Endothelial cell of umbilical vein (primary cell): ENCODE measurements around the gene SPRYD3. TPM values are rescaled to one million over a fixed set of nuclear protein-coding genes. Genes with fewer than 3 reads are reported as not detected.

Source experiments
- BruUV-seq: library from RNA; stranded (reverse); fragments of 400-500 nt; replicated peaks from 2 replicates; lab custom pipeline; 2021; lab: Mats Ljungman, UMichigan
- CTCF ChIA-PET: fragments of 300-600, 350-600 bp; sonication (Branson Sonifier 250); formaldehyde crosslinking; loops from one replicate; lab custom pipeline; 2021; ENCODE audit warnings: antibody characterized with exemption, inconsistent platforms; lab: Charles Lee
- POLR2A ChIA-PET: fragments of 300-600, 350-600 bp; sonication (Branson Sonifier 250); formaldehyde crosslinking; loops from one replicate; lab custom pipeline; 2021; ENCODE audit warnings: antibody characterized with exemption, inconsistent platforms; lab: Charles Lee
- DNase-seq: peaks from one replicate; pipeline ENCODE4 v3.0.0-alpha.2; 2011; ENCODE audit warnings: low read depth, low spot score
- FAIRE-seq: peaks from 2 replicates; lab custom pipeline; 2011; peaks lifted over from hg19 to GRCh38; lab: Jason Lieb, UNC
- H2AFZ ChIP-seq: 2 replicates; pipeline ENCODE4 v1.6.0; 2012; ENCODE audit warnings: low read depth, low read length, control low read depth, inconsistent platforms
- H3K27ac ChIP-seq: 2 replicates; pipeline ENCODE4 v1.5.1; 2011; ENCODE audit warnings: low read depth, mild to moderate bottlenecking, control low read depth, low read length, moderate library complexity; ENCODE audit not compliant: insufficient read depth
- H3K27me3 ChIP-seq, 2 experiments: 2 replicates each; pipeline versions ENCODE4 v1.6.0 to v1.6.1; 2011; ENCODE audit warnings: low read length in 2 of 2, mixed read lengths in 1 of 2; ENCODE audit not compliant: control insufficient read depth in 2 of 2, insufficient read depth in 2 of 2
- H3K36me3 ChIP-seq, 2 experiments: 2 replicates in 1 of 2; 3 replicates in 1 of 2; pipeline ENCODE4 v1.5.1; 2011; ENCODE audit warnings: low read length in 2 of 2, mild to moderate bottlenecking in 1 of 2, moderate library complexity in 1 of 2; ENCODE audit not compliant: control insufficient read depth in 2 of 2, insufficient read depth in 2 of 2; ENCODE audit errors: extremely low read depth in 1 of 2
- H3K4me1 ChIP-seq: 3 replicates; pipeline ENCODE4 v1.5.1; 2011; ENCODE audit warnings: mild to moderate bottlenecking, low read length; ENCODE audit not compliant: control insufficient read depth, insufficient read depth; ENCODE audit errors: extremely low read depth
- H3K4me2 ChIP-seq: 2 replicates; pipeline ENCODE4 v1.6.1; 2011; ENCODE audit warnings: low read length, control low read depth, mixed read lengths; ENCODE audit not compliant: insufficient read depth
- H3K4me3 ChIP-seq, 3 experiments: fragments of 200-600 bp in 1 of 3; sonication (generic), shearing (Covaris generic) in 1 of 3; replicated peaks in 1 of 3; 2 replicates each; pipeline ENCODE4 v1.5.1; 2011 to 2016; ENCODE audit warnings: control low read depth in 3 of 3, low read length in 3 of 3, mild to moderate bottlenecking in 2 of 3, inconsistent platforms in 1 of 3, low read depth in 1 of 3, moderate library complexity in 1 of 3; ENCODE audit not compliant: insufficient read depth in 1 of 3
- H3K79me2 ChIP-seq: 2 replicates; pipeline ENCODE4 v1.6.0; 2012; ENCODE audit warnings: low read length, inconsistent platforms; ENCODE audit not compliant: control insufficient read depth, insufficient read depth
- H3K9ac ChIP-seq: replicated peaks from 2 replicates; pipeline ENCODE3; 2011; ENCODE audit warnings: low read length, control low read depth; ENCODE audit not compliant: insufficient read depth; ENCODE audit errors: extremely low read depth
- H3K9me1 ChIP-seq: replicated peaks from 3 replicates; pipeline ENCODE4 v1.6.0; 2011; ENCODE audit warnings: mild to moderate bottlenecking, low read length; ENCODE audit not compliant: control insufficient read depth, insufficient read depth; ENCODE audit errors: extremely low read depth
- H3K9me3 ChIP-seq: replicated peaks from 2 replicates; pipeline ENCODE4 v1.5.1; 2012; ENCODE audit warnings: low read length, inconsistent platforms; ENCODE audit not compliant: control insufficient read depth, insufficient read depth
- H4K20me1 ChIP-seq: replicated peaks from 2 replicates; pipeline ENCODE3; 2011; ENCODE audit warnings: mild to moderate bottlenecking, low read length; ENCODE audit not compliant: control insufficient read depth, insufficient read depth; ENCODE audit errors: extremely low read depth
- EZH2 ChIP-seq: IDR thresholded peaks from 2 replicates; pipeline ENCODE4 v1.6.1; 2012; ENCODE audit warnings: borderline replicate concordance, low read depth, mild to moderate bottlenecking, moderate library complexity, low read length, inconsistent platforms; ENCODE audit not compliant: severe bottlenecking
- FOS ChIP-seq: IDR thresholded peaks from 2 replicates; pipeline ENCODE4 v1.6.1; 2011; ENCODE audit warnings: mild to moderate bottlenecking, low read length, moderate library complexity, borderline replicate concordance; ENCODE audit not compliant: insufficient read depth
- GATA2 ChIP-seq: IDR thresholded peaks from 2 replicates; pipeline ENCODE4 v1.7.0; 2011; ENCODE audit warnings: low read depth, mild to moderate bottlenecking, moderate library complexity, mixed read lengths, low read length; ENCODE audit not compliant: insufficient read length, insufficient read depth
- JUN ChIP-seq: IDR thresholded peaks from 2 replicates; pipeline ENCODE4 v1.6.1; 2011; ENCODE audit warnings: borderline replicate concordance, low read depth; ENCODE audit not compliant: insufficient read length, insufficient read depth
- MYC ChIP-seq: IDR thresholded peaks from one replicate; pipeline ENCODE4 v1.6.1; 2011; ENCODE audit warnings: mild to moderate bottlenecking, low read depth, low read length
- POLR2AphosphoS5 ChIP-seq: IDR thresholded peaks from 2 replicates; pipeline ENCODE4 v1.6.1; 2012; ENCODE audit warnings: low read depth, mild to moderate bottlenecking, control low read depth, low read length, moderate library complexity; ENCODE audit not compliant: insufficient read depth
- dilution Hi-C: fragments of 300-500 bp; cut with MboI; formaldehyde crosslinking; loops from one replicate; pipeline ENCODE4 v1.15.0; 2019; ENCODE audit warnings: low sequenced_read_pairs; ENCODE audit not compliant: extremely low pct_ligation_motif_present
- intact Hi-C: fragments of 100-400 bp; cut with micrococcal nuclease; formaldehyde crosslinking; loops from one replicate; pipeline ENCODE4 v1.10.0; 2022
- polyA plus RNA-seq, 4 experiments: library from polyadenylated mRNA; depleted of rRNA in 3 of 4; stranded (reverse) in 3 of 4; unstranded in 1 of 4; fragments of >200 nt; gene quantifications; 2 replicates each; pipeline versions ENCODE4 v1.2.1 to v1.2.3, GENCODE V29; 2011 to 2012; ENCODE audit warnings: missing spikeins in 1 of 4
- total RNA-seq: library from RNA; stranded (reverse); gene quantifications from 2 replicates; pipeline ENCODE4 v1.2.3, GENCODE V29; 2021

Gene SPRYD3
- total and polyA plus RNA-seq, 2 donors (not counting 3 experiments of a cell fraction or from before 2014, with no cell fraction given) = 38.6 to 39.2 TPM

DNA sequence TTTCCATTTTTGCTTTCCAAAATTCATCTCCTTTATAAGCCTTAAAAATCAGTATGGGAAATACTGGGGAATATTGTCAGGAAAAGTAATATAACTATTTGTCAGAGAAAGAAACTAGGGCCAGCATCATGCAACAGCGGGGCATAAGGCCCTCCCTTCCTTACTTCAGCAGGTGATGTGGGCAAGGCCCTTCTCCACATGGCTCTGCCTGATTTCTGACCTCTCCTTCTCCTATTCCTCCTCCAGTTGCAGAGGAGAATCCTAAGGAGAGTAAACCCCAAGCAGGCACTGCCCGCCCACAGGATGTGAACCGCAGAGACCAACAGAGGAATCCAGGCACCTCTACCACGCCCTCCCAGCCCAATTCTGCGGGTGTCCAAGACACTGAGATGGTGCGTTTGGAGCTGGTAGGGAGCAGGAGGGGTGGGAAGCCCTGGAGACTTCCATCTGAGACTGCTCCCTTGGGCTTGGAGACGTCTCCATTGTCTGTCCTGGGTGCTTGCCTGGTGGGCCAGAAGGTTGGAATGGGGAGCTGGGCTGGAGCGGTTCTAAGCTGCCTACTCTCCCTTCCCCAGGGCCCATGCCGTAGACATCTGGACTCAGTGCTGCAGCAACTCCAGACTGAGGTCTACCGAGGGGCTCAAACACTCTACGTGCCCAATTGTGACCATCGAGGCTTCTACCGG is 21.4 kb upstream of the SPRYD3 start:
- Histone ChIP-seq H3K27me3 (no peaks in the 10 kb centered on the region), H2AFZ (no peak overlapping the region), H3K79me2 (no peaks in the 10 kb centered on the region), H3K9ac (no peak overlapping the region), H3K4me2 (no peak overlapping the region), H3K27ac (no peak overlapping the region), H3K9me3 (no peaks in the 10 kb centered on the region), H4K20me1 (no peaks in the 10 kb centered on the region), H3K4me1 (peaks cover 27% of the 10 kb centered on the region), H3K9me1 (no peaks in the 10 kb centered on the region), H3K4me3 (no peak overlapping the region), H3K36me3 (no peaks in the 10 kb centered on the region)
- ChIA-PET CTCF (interaction anchor here (1.2 to 10.8 kb wide), 6 partner anchors 14 to 97 kb away, joined by 3 to 463 read pairs (median 23); partner anchors contain the start of gene SPRYD3), POLR2A (no interaction called here)
- DNase-seq (no peak), FAIRE-seq (no peak)
- BruUV-seq = no TSS peak
- dilution Hi-C loops (no loop called here), intact Hi-C loops (no loop called here)
- TF ChIP-seq FOS = no peak
- TF ChIP-seq MYC = no peak
- no peak for TF ChIP-seq GATA2
- TF ChIP-seq POLR2AphosphoS5 = no peak
- TF ChIP-seq EZH2 = no peak
- TF ChIP-seq JUN = no peak
